GM12801 (cell line): ENCODE data around the gene FAM163A.

Experiments used
- TF ChIP-seq, protein P1 (sequence below): IDR thresholded peaks from one replicate; pipeline ENCODE4 v1.5.1; 2011; ENCODE audit warnings: control low read depth; ENCODE audit not compliant: insufficient read length; ENCODE audit errors: extremely low read depth

FAM163A gene

DNA sequence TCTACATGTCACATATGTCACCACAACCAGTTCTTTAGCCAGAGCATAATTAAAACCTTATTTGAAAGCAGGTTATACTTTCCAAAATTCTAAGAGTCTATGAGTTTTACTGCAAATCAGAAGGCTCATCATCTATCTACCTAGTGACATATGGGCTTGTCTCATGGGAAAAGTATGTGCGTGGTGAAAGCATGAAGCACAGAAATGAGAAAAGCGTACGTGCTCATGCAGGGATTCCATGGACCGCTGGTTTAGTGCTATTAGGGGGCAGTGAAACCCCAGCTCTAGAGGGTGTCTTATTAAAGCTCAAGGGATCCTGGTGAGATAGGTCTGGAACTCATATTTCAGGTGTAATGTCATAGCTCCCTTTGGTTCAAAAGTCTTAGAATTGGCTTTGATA is 50.2 kb downstream of the FAM163A start:
- TF ChIP-seq, protein P1, sequence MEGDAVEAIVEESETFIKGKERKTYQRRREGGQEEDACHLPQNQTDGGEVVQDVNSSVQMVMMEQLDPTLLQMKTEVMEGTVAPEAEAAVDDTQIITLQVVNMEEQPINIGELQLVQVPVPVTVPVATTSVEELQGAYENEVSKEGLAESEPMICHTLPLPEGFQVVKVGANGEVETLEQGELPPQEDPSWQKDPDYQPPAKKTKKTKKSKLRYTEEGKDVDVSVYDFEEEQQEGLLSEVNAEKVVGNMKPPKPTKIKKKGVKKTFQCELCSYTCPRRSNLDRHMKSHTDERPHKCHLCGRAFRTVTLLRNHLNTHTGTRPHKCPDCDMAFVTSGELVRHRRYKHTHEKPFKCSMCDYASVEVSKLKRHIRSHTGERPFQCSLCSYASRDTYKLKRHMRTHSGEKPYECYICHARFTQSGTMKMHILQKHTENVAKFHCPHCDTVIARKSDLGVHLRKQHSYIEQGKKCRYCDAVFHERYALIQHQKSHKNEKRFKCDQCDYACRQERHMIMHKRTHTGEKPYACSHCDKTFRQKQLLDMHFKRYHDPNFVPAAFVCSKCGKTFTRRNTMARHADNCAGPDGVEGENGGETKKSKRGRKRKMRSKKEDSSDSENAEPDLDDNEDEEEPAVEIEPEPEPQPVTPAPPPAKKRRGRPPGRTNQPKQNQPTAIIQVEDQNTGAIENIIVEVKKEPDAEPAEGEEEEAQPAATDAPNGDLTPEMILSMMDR: no peak

DNA sequence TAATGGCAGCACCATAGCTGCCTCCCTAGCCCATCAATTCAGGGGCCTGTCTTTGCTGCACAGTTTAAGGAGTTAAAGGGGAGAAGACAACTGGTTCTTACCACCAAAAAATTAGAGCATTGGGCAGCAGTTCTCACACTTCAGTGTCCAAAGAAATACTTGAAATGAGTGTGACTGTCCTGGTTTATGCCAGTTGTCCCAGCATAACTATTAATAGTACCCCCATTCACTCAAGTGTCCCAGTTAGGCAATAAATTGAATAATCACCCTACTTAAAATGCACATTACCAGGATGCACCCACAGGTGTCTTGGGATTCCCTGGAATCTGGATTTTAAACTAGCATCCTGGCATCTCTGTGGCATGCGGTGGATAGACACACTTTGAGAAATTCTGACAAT is 51.1 kb downstream of the FAM163A start:
- TF ChIP-seq, protein P1: no peak

DNA sequence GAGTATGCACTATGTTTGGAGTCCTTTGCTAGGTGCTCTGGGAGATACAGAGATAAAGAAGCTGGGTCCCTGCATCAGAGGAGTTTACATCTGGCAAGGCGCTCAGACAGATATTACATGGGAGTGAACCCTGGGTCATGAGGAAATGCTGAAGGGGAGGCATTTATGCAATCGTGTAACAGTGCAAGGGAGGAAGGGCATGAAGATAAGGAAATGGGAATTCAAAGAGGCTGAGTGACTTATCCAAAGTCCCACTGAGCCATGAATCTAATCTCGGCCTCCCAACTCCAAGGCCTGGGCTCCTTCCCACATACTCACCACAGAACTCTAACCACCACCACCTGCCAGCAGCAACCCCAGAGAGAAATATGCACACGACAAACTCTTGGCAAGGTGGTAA is 51.6 kb downstream of the FAM163A start:
- TF ChIP-seq, protein P1: no peak

DNA sequence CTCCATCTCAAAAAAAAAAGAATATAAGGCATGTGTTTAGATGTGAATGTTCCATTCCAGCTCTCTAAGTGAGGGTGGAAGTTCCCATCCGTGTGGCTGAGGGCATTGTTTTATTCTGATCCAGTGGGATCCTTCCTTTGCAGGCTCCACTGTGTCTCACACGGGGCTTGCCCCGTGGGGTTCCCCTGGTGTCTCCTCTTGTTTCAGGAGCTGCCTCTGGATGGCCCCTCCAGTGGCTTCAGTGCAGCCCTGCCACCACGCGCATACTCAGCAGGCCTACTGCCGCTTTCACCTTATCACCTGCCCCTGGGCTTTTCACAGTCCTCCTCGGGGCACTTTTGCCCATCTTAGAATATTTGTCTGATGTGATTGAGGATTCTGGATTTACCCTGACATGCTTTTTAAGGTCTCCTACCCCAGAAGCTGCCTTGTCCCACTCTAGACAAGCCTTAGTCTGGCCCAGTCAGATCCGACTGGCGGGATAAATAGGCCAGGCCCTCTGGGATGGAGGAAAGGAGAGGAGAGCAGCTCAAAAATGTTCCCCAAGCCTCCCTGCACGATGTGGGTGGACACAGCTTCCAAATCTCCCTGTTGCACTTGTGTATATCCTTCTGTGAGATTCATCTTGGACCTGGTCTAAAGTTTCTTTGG is 55.2 kb downstream of the FAM163A start:
- TF ChIP-seq, protein P1: no peak

DNA sequence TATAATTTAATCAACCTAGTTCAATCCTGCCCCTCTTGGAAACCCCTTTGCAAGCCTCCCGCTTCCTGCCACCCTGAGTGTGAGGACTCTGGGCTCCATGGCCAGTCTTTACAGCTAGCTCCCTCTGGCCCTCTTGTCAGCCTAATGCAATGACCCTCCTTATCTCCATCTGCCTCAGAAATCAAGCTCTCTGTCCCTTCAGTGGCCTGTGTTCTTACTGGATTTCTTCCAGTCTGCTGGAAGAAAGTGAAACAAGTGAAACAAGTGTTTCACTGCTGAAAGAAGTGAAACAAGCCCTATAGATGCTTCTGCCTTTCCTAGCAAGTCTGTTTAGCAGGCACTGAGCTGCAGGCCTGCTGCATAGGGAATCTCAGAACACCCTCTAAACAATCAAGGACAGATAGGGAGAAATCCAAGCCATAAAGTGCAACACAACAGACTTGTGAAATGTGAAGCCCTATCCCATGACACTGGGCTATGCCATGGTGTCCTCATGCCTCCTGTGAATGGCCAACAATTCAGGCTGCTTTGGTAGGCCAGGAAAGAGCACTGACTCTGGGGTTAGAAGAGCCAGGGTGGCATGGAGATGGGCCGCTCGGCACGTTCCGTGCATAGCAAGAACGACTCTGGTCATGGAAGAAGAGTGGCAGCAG is 55.9 kb downstream of the FAM163A start:
- TF ChIP-seq, protein P1: no peak

DNA sequence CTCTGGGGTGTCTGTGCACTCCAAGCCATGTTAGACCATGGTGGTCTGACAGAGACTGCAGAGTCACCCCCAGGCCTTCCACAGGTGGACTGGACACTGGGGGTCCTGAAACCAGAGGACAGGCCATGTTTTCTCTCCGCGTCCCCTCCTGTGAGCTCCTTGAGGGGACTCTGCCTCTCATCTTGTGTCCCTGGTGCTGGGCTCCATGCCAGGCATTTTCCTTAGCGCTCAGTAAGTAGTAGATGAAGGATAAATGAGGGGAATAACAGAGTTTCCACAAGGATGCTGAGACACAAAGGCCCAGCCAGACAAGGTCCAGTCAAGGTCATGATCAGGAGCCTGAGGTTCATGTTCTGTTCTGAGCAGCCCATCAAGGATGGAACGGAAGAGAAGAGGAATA is 57.4 kb downstream of the FAM163A start:
- TF ChIP-seq, protein P1: no peak

DNA sequence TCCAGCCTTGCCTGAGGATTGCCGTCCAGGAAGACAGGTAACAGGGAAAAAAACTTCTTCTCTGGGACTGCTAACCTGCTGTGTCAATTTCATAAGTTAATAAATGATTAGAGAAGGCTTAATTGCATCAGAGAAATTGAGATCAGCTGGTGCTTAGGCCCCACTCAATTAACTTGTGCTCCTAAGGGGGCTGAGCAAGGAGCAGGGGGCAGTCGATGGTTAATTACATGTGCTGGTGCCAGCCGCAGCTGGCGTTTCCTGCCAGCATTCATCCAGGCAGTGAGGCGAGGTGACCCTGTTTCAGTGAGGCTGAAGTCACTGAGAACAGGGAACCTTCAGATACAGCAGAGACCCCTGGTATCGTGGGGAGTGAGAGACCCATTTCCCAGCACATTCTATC is 60.0 kb downstream of the FAM163A start:
- TF ChIP-seq, protein P1: no peak
